Astrocyte of the spinal cord (primary cell): Measurements from ENCODE around the gene DZIP1.
A peak's percentile ranks its signal among the peaks of the same experiment; 100 is the strongest.
"Not testable (repeated sequence)": the region's sequence is repeated elsewhere in the genome, so short reads cannot be mapped to it uniquely, and the experiment has no call there.

ENCODE experiments used
- DNase-seq: peaks from one replicate; pipeline ENCODE4 v3.0.0; 2011; ENCODE audit warnings: low read depth, low spot score
- H3K4me3 ChIP-seq: 2 replicates; pipeline ENCODE4 v1.5.1; 2011; ENCODE audit warnings: low read depth, mild to moderate bottlenecking, low read length, moderate library complexity
- in situ Hi-C: cut with HindIII; loops from 2 replicates; pipeline ENCODE4 v1.10.0; 2017; ENCODE audit warnings: low sequenced_read_pairs
- TF ChIP-seq, protein P1 (sequence below): IDR thresholded peaks from 2 replicates; pipeline ENCODE4 v1.5.1; 2012; ENCODE audit warnings: low read depth, mild to moderate bottlenecking, low read length, inconsistent platforms

Gene DZIP1

DNA sequence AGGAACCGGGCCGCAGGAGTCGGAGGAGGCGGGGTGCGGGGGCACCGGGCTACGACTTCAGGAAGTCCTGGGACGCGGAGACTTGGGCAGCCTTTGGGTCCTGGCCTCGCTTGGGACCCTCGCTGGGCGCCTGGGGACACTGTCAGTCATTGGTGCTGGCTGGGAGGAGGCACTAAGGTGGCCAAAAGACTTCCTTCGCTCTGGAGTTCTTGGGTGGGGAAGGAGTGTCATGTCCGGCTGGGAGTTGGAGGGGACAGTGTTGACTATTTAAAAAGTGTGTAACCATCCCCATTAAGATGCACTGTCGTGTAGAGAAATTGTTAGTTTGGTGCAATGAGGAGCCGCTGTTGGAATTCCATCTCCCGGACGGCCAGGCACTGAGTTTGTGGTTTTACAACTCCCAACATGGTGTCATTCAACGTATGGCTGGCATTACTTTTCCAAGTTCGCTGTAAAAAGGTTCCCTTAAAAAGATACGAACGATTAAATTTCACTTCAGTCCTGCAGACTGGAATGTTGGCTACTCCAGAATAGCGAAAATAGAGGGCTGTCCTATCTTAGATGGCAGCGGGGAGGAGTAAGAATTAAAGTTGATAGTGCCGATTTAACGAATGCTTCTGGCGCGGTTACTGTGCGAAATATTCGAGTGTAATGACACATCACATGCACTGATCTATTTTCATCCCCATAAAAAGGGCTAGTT is 33.2 kb upstream of the DZIP1 start:
- peak; percentile 38 for DNase-seq
- TF ChIP-seq, protein P1, sequence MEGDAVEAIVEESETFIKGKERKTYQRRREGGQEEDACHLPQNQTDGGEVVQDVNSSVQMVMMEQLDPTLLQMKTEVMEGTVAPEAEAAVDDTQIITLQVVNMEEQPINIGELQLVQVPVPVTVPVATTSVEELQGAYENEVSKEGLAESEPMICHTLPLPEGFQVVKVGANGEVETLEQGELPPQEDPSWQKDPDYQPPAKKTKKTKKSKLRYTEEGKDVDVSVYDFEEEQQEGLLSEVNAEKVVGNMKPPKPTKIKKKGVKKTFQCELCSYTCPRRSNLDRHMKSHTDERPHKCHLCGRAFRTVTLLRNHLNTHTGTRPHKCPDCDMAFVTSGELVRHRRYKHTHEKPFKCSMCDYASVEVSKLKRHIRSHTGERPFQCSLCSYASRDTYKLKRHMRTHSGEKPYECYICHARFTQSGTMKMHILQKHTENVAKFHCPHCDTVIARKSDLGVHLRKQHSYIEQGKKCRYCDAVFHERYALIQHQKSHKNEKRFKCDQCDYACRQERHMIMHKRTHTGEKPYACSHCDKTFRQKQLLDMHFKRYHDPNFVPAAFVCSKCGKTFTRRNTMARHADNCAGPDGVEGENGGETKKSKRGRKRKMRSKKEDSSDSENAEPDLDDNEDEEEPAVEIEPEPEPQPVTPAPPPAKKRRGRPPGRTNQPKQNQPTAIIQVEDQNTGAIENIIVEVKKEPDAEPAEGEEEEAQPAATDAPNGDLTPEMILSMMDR: no peak
- H3K4me3 ChIP-seq: peak overlapping the region; percentile 87
- in situ Hi-C loops: no loop called here

DNA sequence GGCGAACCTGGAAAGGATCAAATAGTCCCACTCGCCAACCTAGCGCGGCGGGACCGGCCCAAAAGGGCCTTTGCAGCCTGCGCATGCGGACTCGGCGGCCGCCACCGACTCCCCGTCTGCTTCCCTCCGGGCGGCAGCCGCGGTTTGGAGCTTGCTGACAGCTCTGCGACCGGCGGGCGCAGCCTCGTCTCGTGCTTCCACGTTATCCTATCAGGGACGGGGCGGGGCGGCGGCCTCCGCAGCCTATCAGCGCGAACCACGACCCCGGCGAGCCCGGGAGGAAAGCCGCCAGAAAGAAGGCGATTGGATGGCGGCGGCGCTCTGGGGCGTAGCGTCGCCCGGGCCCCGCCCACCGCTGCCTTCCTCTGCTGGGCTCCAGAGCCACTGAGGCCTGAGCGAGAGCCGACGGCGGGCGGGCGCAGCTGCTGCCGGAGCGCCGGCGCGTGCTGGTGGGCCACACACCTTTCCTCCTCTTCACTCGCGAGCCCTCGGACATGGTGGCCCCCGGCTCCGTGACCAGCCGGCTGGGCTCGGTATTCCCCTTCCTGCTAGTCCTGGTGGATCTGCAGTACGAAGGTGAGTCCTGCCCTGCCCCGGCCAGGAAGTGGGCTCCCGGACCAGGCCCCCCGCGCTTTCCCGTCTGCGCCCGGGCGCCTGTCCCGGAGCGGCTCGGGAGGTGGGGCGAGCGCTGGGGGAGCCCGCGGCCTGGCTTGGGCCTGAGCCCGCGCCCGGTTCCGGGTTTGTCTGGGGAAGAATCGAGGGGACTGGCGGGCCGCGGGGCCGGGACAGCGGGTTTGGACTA is 32.5 kb upstream of the DZIP1 start, which contains the start of gene DNAJC3:
Gene DNAJC3, plus strand, starts transcription at position 378 of the 802 bp plus-strand sequence. Its CDS starts 117 bp downstream, at position 495.
- in situ Hi-C loops: no loop called here
- TF ChIP-seq, protein P1: no peak
- peak; percentile 99 for DNase-seq
- peak within 1 kb of the TSS; percentile 87 for H3K4me3 ChIP-seq

GRCh38 chr13:95676105-95676761 is 31.7 kb upstream of the DZIP1 start:
- in situ Hi-C loops: no loop called here
- DNase-seq: peak; percentile 44
- peak overlapping the region; percentile 70 for H3K4me3 ChIP-seq
- TF ChIP-seq, protein P1: no peak

DNA sequence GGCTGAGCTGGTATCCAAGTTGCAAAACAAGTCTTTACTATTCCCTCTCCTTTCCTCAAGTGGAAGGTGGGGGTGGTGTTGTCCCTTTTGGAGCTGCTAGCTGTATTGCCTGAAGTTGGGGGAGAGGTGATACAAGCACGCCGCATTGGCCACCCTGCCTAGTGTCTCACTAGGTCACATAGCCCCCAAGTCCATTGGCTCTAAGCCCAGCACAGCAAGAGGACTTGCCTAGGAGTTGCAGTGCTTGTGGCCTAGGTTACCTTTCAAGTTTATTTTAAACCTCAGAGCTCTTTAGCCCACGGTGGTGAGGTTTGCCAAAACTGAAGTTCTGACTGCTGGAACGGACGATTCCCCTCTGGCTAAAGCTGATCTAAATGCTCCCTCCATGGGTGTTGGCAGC is 27.1 kb upstream of the DZIP1 start:
- in situ Hi-C loops: no loop called here
- no peak for DNase-seq
- TF ChIP-seq, protein P1: no peak

GRCh38 chr13:95667235-95667634 is 22.7 kb upstream of the DZIP1 start:
- in situ Hi-C loops, H3K4me3 ChIP-seq, DNase-seq: not testable (repeated sequence)

More for the DNA sequence above, 27.1 kb upstream of the DZIP1 start:
- no peak overlapping the region for H3K4me3 ChIP-seq

GRCh38 chr13:95660981-95661581 is 16.6 kb upstream of the DZIP1 start:
- TF ChIP-seq, protein P1: peak; percentile 62
- no peak overlapping the region for H3K4me3 ChIP-seq
- in situ Hi-C loops: no loop called here
- DNase-seq: peak; percentile 53
